NK-92 (cell line): Measurements from ENCODE around the gene SLC9A7.

ENCODE experiments used
- DNase-seq: peaks from one replicate; lab custom pipeline; 2025; ENCODE audit not compliant: unreplicated experiment; lab: John Stamatoyannopoulos, UW

Gene SLC9A7

GRCh38 chrX:46575586-46575985 is 183.3 kb downstream of the SLC9A7 start:
- DNase-seq, result no peak

DNA sequence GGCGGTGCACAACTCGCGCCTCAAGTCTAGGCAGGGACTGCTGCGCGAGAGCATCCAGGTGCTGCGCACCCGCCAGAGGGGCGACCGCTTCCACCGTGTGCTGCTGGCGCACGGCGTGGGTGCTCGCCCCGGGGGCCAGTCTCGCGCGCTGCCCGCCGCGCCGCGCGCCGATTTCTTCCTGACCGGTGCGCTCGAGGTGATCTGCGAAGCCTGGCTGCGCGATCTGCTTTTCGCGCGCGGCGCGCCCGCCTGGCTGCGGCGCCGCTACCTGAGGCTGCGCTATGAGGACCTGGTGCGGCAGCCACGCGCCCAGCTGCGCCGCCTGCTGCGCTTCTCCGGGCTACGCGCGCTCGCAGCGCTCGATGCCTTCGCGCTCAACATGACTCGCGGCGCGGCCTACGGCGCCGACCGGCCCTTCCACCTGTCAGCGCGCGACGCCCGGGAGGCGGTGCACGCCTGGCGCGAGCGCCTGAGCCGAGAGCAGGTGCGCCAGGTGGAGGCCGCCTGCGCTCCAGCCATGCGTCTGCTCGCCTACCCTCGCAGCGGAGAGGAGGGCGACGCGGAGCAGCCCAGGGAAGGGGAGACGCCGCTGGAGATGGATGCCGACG is 184.0 kb downstream of the SLC9A7 start:
- no peak for DNase-seq

GRCh38 chrX:46573892-46574773 is 184.8 kb downstream of the SLC9A7 start:
- no peak for DNase-seq

- DNase-seq, result no peak
Observed at GRCh38 chrX:46573331-46573891, 185.5 kb downstream of the SLC9A7 start, which contains the start of gene CHST7. Gene CHST7, plus strand, starts transcription at chrX:46573765. Its CDS starts 167 bp downstream, at chrX:46573932.

GRCh38 chrX:46572340-46572936 is 186.5 kb downstream of the SLC9A7 start:
- no peak for DNase-seq

DNA sequence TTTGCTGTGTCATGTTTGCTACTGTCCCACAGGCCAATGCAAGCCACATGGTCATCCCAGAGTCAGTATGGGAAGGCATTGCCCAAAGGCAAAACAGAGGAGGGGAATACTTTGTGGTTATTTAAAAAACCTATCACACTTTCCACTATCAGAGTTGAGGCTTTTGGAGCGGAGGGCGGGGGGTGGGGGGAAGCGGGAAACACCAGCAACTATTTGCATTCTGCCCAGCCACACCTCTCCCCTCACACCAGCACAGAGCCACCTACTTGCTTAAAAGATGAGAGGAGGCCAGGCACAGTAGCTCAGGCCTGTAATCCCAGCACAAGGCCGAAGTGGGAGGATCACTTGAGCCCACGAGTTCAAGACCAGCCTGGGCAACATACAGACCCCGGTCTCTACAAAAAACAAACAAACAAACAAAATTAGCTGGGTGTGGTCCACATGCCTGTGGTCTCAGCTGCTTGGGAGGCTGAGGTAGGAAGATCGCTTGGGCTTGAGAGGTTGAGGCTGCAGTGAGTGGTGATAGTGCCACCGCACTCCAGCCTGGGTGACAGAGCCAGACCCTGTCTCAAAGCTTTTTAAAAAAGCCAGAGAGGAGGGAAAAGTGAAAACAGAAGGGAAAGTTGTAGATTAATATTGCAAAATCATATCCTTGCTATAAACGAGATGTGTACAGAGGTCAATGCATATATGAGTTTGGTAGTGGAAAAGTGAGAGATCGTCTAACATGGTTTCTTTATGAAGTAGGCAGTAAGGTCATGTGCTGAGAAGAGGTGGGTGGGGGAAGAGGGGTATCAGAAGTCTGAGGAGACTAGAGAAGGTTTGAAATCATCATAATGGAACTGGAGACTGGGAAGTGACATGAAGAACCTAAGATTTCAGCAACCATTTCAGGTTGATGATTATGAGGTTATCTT is 187.2 kb downstream of the SLC9A7 start:
- DNase-seq, result no peak

DNA sequence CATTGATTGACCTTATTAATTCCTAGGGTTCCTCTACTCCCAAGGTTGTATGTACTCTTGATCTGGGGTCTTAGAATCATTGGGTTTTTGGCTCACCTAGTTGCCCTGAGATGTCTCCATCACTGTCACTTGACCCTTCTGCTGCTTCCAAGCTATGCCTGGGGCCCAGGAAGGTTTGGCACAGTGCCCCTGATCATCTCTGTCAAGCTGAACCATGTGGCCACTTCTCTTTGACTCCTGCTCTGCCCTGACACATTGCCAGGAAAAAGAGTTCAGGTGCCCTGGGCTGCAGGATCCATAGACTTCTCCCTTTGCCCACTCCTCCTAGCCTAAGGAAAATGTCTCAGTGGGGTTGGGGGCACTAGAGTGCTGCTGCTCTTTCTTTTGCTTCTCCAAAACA is 189.3 kb downstream of the SLC9A7 start:
- DNase-seq, result no peak

DNA sequence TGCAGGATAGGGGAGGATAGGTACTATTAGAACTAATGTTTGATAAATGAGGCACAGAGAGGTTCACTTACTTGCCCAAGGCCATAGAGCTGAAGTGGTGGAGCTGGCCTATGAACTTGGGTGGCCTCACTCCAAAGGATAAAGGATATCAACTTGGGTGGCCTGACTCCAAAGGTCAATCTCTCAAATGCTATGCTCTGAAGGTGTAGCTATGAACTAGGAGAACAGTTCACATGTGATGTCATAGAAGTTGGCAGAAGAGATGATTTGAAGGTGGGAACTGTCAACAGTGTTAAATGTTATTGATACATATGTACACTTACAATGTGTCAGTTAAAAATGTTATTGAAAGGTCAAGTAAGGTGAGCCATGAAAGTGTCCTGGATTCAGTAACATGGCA is 191.5 kb downstream of the SLC9A7 start:
- DNase-seq, result no peak

DNA sequence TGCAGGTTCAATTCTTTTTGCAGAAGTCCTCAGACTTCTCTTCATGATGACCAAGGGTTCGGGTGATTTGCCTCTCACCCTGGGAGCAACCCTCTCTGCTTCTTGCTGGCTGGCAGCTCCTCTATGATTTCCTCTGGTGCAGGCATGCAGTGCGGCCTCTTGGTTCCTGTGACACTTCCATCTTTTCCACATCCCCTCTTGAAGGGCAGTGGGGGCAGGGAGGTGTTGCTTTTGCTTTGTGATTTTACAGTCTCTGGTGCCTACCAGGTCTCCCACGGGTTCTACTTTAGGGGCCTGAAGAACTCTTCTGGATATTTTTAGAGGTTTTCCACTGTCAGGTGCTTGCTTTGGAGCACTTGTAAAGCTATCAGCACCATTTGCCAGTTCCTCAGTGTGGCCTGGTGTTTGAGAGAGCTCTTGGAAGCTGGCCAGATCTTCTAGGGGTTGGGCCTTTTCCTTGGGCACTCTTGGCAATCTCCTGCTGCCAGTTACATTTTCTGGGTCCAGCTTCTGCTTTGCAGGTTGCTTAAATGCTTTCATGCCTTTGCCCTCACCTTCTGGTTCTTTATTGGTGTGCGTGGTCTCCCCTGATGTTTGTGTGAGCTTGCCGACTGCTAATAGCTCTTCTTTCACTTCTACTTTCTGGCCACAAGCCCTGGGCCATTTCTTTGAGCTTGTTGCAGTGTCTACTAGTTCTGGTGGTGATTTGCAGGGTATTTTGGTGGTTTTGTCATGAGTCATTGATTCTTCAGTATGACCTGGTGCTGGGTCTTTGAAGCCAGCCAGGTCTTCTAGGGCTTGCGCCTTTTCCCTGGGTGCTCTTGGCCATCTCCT is 196.9 kb downstream of the SLC9A7 start:
- DNase-seq, result no peak

- DNase-seq, result no peak
Observed at GRCh38 chrX:46559062-46559461, 199.9 kb downstream of the SLC9A7 start.

- no peak for DNase-seq
Observed at GRCh38 chrX:46554942-46555341, 204.0 kb downstream of the SLC9A7 start.

- DNase-seq, result no peak
Observed at GRCh38 chrX:46553935-46554334, 205.0 kb downstream of the SLC9A7 start.

DNA sequence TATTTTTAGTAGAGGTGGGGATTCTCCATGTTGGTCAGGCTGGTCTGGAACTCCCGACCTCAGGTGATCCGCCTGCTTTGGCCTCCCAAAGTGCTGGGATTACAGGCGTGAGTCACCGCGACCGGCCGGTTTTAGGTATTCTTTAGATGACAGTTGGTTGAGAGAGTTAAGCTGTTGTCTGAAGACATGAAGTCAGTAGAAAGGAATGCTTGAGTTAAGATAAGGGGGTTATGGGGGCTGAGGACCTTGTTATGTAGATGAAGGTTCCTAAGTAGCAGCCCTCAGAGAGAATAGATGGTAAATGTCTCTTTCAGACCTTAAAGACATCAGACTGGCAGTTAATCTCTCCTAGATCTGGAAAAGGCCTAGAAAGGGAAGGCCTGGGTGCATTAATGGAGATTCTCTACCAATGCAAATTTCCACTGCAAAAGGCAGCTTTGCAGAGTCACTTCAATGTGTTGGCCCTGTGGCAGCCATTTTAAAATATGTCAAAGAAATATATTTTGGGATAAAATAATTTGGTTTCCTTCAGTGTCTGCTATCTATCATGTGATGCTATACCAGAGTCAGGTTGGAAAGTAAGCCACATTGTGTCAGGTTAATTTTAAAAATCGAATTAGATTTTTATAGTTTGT is 207.3 kb downstream of the SLC9A7 start:
- DNase-seq, result no peak

GRCh38 chrX:46549914-46550313 is 209.0 kb downstream of the SLC9A7 start:
- no peak for DNase-seq
